ENCODE data around the gene TNFRSF4. TPM values are rescaled to one million over a fixed set of nuclear protein-coding genes. Genes with fewer than 3 reads are reported as not detected.

The TNFRSF4 gene
- total and polyA plus RNA-seq, 9 of the 15 experiments (the other 6 are each of a cell fraction or from before 2014, with no cell fraction given) = 0.07 to 0.44 (median 0.19) TPM; not detected in 5

- TF ChIP-seq ZNF407 (IDR thresholded peaks at IDR 0.05; ENCODE audit: low read depth) = no peak
- TF ChIP-seq CEBPB (tag; IDR thresholded peaks at IDR 0.05) = no peak
- no peak for TF ChIP-seq DDX20 (tag; IDR thresholded peaks at IDR 0.05; ENCODE audit: low read depth)
- TF ChIP-seq MED1 (CRISPR knock-in tag; IDR thresholded peaks at IDR 0.05; ENCODE audit: borderline replicate concordance) = no peak
- no peak for TF ChIP-seq FOSL1 (tag; conservative IDR thresholded peaks at IDR 0.05)
- TF ChIP-seq ZNF3 (CRISPR knock-in tag; IDR thresholded peaks at IDR 0.05) = no peak
- TF ChIP-seq ARID4B (CRISPR knock-in tag; IDR thresholded peaks at IDR 0.05) = 0 out of 2 replicates have a peak, but pooled peaks have one; percentile 6
- TF ChIP-seq L3MBTL2 (IDR thresholded peaks at IDR 0.05) = peak; percentile 80; the same call in 1 of the 2 replicates
- TF ChIP-seq USF2 (CRISPR knock-in tag; IDR thresholded peaks at IDR 0.05) = no peak
- no peak for TF ChIP-seq PTTG1 (tag; IDR thresholded peaks at IDR 0.05; ENCODE audit: low read depth)
- TF ChIP-seq SMAD2 (IDR thresholded peaks at IDR 0.05; ENCODE audit: low read depth, low read length) = no peak
- no peak for TF ChIP-seq ELK3 (CRISPR knock-in tag; IDR thresholded peaks at IDR 0.05)
Measured at GRCh38 chr1:1175221-1176062, 38.5 kb downstream of the TNFRSF4 start (continued).

Measured in K562 (cell line).